Transverse colon (tissue), 4 donors: ENCODE results near the gene ZNF185. TPM values are rescaled to one million over a fixed set of nuclear protein-coding genes. Genes with fewer than 3 reads are reported as not detected.

Source experiments
- DNase-seq: peaks from one replicate; pipeline ENCODE4 v3.0.0-alpha.2; 2019
- H3K27ac ChIP-seq, 4 donors: fragments of 200-600 bp; sonication (generic); 2 replicates each; pipeline ENCODE4 v1.5.1; 2016 to 2018; ENCODE audit warnings: inconsistent platforms in 4 of 4
- H3K27me3 ChIP-seq: fragments of 200-600 bp; sonication (generic); 2 replicates; pipeline ENCODE4 v1.5.1; 2017; ENCODE audit warnings: inconsistent platforms
- H3K36me3 ChIP-seq, 4 donors: fragments of 200-600 bp; sonication (generic); 2 replicates each; pipeline ENCODE4 v1.5.1; 2017 to 2019; ENCODE audit warnings: inconsistent platforms in 4 of 4
- H3K4me1 ChIP-seq, 4 donors: fragments of 200-600 bp; sonication (generic); 2 replicates each; pipeline ENCODE4 v1.5.1; 2017 to 2020; ENCODE audit warnings: inconsistent platforms in 4 of 4
- H3K4me3 ChIP-seq, 4 donors: fragments of 200-600 bp; sonication (generic); 1 replicate in 1 of 4; 2 replicates in 3 of 4; pipeline versions ENCODE4 v1.5.1 to v1.6.1; 2017 to 2019; ENCODE audit warnings: inconsistent platforms in 4 of 4
- H3K9me3 ChIP-seq, 2 donors: fragments of 200-600 bp; sonication (generic); 2 replicates each; pipeline ENCODE4 v1.5.1; 2017 to 2019; ENCODE audit warnings: inconsistent platforms in 2 of 2
- EP300 ChIP-seq: sonication (generic); formaldehyde crosslinking; IDR thresholded peaks from one replicate; pipeline ENCODE4 v1.6.1; 2017; ENCODE audit warnings: antibody characterized with exemption, low read depth
- POLR2A ChIP-seq: fragments of 450-650 bp; IDR thresholded peaks from one replicate; pipeline ENCODE4 v1.6.1; 2016; ENCODE audit warnings: antibody characterized with exemption, mild to moderate bottlenecking, moderate library complexity
- POLR2AphosphoS5 ChIP-seq, 3 donors: sonication (generic); formaldehyde crosslinking; IDR thresholded peaks; one replicate each; pipeline ENCODE4 v1.6.1; 2016; ENCODE audit warnings: antibody characterized with exemption in 3 of 3
- WGBS, 2 donors: methylation state at CpG; one replicate each; pipeline ENCODE4 v1.1.5; 2018; ENCODE audit warnings: low coverage in 1 of 2; 5-methylcytosine and 5-hydroxymethylcytosine counted together
- in situ Hi-C, 4 donors: fragments of 200-750 bp; cut with MboI; loops; one replicate each; pipeline versions ENCODE4 v1.15.0 to v1.15.1; 2017; ENCODE audit warnings: low sequenced_read_pairs in 3 of 4, low pct_ligation_motif_present in 1 of 4, low pct_unique_long_range_greater_than_20kb in 1 of 4
- intact Hi-C: fragments of 100-400 bp; cut with DNase I; formaldehyde crosslinking; loops from one replicate; pipeline ENCODE4 v1.15.1; 2023; ENCODE audit warnings: low total_unique reads
- total RNA-seq, 4 donors: library from RNA; depleted of rRNA; stranded (reverse); fragments of >200 nt; gene quantifications; one replicate each; pipeline ENCODE4 v1.1.0, GENCODE V29; 2016
- TF ChIP-seq, protein P1 (sequence below), 5 experiments: fragments of 200-600 bp in 3 of 5; fragments of 450-650 bp in 2 of 5; sonication (generic) in 3 of 5; IDR thresholded peaks; 1 replicate in 2 of 5; 2 replicates in 3 of 5; pipeline ENCODE4 v1.5.1; 2016 to 2017; ENCODE audit warnings: antibody characterized with exemption in 5 of 5, inconsistent platforms in 3 of 5, mild to moderate bottlenecking in 2 of 5, moderate library complexity in 1 of 5

ZNF185 gene
- total RNA-seq, 4 donors from 2014 or later = 0.40 to 4.1 (median 3.2) TPM; not detected in 1

DNA sequence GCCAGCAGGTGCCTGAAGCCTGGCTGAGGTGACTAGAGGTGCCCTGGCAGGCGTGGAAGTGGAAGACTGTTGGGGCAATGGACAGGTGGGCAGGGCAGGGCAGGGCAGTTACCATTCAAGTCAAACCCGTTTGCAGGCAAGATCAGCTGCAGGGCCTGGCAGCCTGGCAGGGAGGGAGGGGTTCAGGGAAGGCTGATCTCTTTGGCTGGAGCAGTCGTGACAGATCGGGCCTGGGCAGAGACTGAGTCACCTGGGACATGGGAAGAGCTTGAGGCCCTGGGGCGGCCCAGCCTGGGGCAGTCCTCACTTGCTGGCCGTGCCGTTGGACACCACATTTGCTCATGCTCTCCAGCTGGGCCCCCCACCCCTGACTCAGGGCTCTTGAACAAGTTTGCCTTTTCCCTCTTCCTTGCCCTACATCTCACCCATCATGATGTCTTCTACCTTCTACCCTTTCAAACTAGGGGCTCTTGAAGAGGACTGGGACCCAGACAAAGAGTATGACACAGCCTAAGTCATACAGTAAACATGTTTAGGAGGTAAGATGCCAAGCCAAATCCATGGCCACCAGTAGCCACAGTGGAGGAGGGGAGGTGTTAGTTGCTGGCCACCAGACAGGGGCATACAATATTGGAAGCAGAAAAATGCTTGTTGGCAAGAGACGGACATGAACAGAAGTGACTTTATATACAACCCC is 2.0 kb upstream of the ZNF185 start:
- WGBS, 2 donors = 17 to 66% methylated on average over 6 to 8 of the region's 8 CpGs
- in situ Hi-C loops (no loop called here), intact Hi-C loops (no loop called here)
- peak overlapping the region in 2 of 4 donors; percentile 18 to 56 for H3K27ac ChIP-seq
- DNase-seq = peak; percentile 75
- H3K4me3 ChIP-seq = no peak overlapping the region
- H3K27me3 ChIP-seq = peaks cover 7% of the 10 kb centered on the region
- H3K36me3 ChIP-seq = no peaks in the 10 kb centered on the region
- peak; percentile 35 for TF ChIP-seq POLR2A
- peak in 2 of 3 donors; percentile 35 to 38 for TF ChIP-seq POLR2AphosphoS5 (IDR thresholded peaks at IDR 0.05)
- TF ChIP-seq, protein P1, sequence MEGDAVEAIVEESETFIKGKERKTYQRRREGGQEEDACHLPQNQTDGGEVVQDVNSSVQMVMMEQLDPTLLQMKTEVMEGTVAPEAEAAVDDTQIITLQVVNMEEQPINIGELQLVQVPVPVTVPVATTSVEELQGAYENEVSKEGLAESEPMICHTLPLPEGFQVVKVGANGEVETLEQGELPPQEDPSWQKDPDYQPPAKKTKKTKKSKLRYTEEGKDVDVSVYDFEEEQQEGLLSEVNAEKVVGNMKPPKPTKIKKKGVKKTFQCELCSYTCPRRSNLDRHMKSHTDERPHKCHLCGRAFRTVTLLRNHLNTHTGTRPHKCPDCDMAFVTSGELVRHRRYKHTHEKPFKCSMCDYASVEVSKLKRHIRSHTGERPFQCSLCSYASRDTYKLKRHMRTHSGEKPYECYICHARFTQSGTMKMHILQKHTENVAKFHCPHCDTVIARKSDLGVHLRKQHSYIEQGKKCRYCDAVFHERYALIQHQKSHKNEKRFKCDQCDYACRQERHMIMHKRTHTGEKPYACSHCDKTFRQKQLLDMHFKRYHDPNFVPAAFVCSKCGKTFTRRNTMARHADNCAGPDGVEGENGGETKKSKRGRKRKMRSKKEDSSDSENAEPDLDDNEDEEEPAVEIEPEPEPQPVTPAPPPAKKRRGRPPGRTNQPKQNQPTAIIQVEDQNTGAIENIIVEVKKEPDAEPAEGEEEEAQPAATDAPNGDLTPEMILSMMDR (IDR thresholded peaks at IDR 0.05) = no peak
- H3K9me3 ChIP-seq = no peaks in the 10 kb centered on the region
- H3K4me1 ChIP-seq = no peaks in the 10 kb centered on the region

DNA sequence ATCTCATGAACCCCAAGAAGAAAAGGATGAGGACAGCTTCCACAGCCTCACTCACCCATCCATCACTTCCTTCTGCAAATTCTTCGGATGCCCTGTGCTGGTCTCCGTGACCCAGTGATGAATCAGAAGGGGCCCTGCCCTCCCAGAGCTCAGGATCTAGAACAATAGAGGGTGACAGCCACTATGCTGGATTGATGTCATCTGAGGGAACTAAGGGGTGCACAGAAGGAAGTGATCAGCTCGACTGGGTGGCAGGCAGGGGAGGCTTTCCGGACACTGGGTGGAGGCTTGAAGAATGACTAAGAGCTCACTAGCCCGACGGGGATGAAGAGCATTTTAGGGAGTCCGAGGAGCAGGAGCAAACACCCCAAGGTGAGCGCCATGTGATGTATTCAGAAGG is 1.4 kb upstream of the ZNF185 start:
- DNase-seq = no peak
- in situ Hi-C loops (no loop called here), intact Hi-C loops (no loop called here)
- no peak overlapping the region for H3K27ac ChIP-seq
- H3K9me3 ChIP-seq = no peaks in the 10 kb centered on the region
- H3K36me3 ChIP-seq = no peaks in the 10 kb centered on the region
- H3K4me1 ChIP-seq = no peaks in the 10 kb centered on the region
- WGBS, 2 donors = 81% methylated on average over 8 of the region's 8 CpGs; no CpG with 5 or more reads in 1 of the 2 donors
- H3K4me3 ChIP-seq = no peak overlapping the region
- H3K27me3 ChIP-seq = peaks cover 7% of the 10 kb centered on the region
- TF ChIP-seq POLR2A (no peak), POLR2AphosphoS5 (IDR thresholded peaks at IDR 0.05) (no peak), EP300 (no peak)
- TF ChIP-seq, protein P1 (IDR thresholded peaks at IDR 0.05) = no peak

DNA sequence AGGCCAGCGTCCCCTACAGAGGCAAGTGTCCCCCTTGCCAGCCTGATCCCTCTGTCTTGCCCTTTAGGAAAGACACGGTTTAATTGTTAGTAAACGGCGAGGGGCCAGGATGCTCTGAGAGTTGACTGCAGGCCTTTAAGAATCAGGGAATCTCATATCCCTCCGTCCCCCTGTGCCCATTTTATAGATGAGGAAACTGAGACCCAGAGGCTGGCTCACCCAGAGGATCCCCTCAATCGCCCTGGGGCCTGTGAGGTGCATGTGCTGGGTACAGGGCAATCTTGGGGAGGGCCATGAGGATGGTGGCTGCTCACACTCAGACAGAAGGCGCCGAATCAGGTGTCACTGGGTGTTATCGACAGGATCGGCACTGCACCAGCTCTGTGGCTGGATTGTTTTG is 575 bp downstream of the ZNF185 start:
- H3K4me3 ChIP-seq = peak overlapping the region in 2 of 4 donors; percentile 6 to 40
- intact Hi-C loops (no loop called here), in situ Hi-C loops (no loop called here)
- H3K27ac ChIP-seq = no peak overlapping the region
- no peaks in the 10 kb centered on the region for H3K9me3 ChIP-seq
- H3K4me1 ChIP-seq = no peaks in the 10 kb centered on the region
- WGBS, 2 donors = 66% methylated on average over 10 of the region's 10 CpGs; no CpG with 5 or more reads in 1 of the 2 donors
- DNase-seq = no peak
- TF ChIP-seq POLR2A = no peak
- TF ChIP-seq POLR2AphosphoS5 (IDR thresholded peaks at IDR 0.05) = no peak
- H3K27me3 ChIP-seq = peaks cover 7% of the 10 kb centered on the region
- no peaks in the 10 kb centered on the region for H3K36me3 ChIP-seq

DNA sequence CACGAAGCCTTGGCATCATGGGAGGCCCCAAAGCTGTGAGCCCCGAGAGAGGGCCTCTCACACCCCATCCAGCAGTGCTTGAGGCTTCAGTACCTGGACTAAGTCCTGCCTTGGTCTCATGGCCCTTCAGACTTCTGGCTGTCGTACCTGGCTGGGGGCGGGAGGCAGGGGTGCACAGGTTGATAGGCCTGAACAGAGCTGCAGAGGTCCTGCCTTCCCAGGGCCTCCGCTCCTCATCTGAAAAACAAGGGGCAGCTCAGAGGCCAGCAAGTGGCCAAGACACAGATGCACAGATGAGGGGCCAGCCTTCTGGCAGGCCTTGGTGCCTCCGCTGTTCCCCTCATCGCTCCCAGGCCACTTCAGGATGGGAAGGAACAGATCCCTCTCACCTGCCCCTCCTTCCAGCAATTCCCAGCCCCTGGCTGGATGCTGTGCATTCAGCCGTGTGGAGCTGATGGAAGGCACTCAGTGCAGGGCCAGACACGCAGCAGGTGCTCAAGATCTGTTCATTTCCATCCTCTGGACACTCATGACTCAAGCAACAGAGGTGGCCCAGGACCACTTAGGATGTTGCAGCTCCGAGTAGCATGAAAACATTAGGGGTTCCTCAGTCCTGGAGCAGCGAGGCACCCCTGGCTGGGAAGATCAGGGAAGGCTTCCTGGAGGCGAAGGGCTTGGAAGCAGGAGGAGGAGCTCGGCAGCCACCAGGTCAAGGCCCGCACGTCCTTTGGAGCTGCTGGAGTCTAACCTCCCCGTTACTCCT is 1.4 kb downstream of the ZNF185 start:
- intact Hi-C loops (no loop called here), in situ Hi-C loops (no loop called here)
- Histone ChIP-seq H3K27ac (no peak overlapping the region), H3K4me3 (no peak overlapping the region), H3K9me3 (no peaks in the 10 kb centered on the region), H3K27me3 (peaks cover 7% of the 10 kb centered on the region), H3K4me1 (no peaks in the 10 kb centered on the region), H3K36me3 (no peaks in the 10 kb centered on the region)
- WGBS, 2 donors = 86% methylated on average over 16 of the region's 16 CpGs; no CpG with 5 or more reads in 1 of the 2 donors
- no peak for TF ChIP-seq POLR2AphosphoS5 (IDR thresholded peaks at IDR 0.05)
- TF ChIP-seq EP300 = no peak
- no peak for DNase-seq
